ENCODE data around the gene IRF3.
A peak's percentile ranks its signal among the peaks of the same experiment; 100 is the strongest.

IRF3 gene

GRCh38 chr19:49615861-49616260 is 49.8 kb downstream of the IRF3 start:
- Mint-ChIP-seq H3K27me3 (ENCODE audit: low read depth) (no peaks in the 10 kb centered on the region), H3K27ac (no peak overlapping the region), H3K4me3 (no peak overlapping the region), H3K9me3 (no peaks in the 10 kb centered on the region), H3K36me3 (ENCODE audit: low read depth) (peaks cover 50% of the 10 kb centered on the region), H3K4me1 (ENCODE audit: low read depth) (peaks cover 3% of the 10 kb centered on the region)
- DNase-seq (ENCODE audit: low spot score): no peak

- no peaks in the 10 kb centered on the region for H3K27me3 Mint-ChIP-seq (ENCODE audit: low read depth)
- H3K27ac Mint-ChIP-seq: peak overlapping the region; percentile 36
- no peak for DNase-seq (ENCODE audit: low spot score)
- H3K36me3 Mint-ChIP-seq (ENCODE audit: low read depth): peaks cover 49% of the 10 kb centered on the region
- H3K4me1 Mint-ChIP-seq (ENCODE audit: low read depth): peaks cover 3% of the 10 kb centered on the region
- no peak overlapping the region for H3K4me3 Mint-ChIP-seq
- no peaks in the 10 kb centered on the region for H3K9me3 Mint-ChIP-seq
Measured at GRCh38 chr19:49614096-49614833, 51.4 kb downstream of the IRF3 start.

GRCh38 chr19:49613374-49613773 is 52.3 kb downstream of the IRF3 start:
- no peaks in the 10 kb centered on the region for H3K9me3 Mint-ChIP-seq
- no peaks in the 10 kb centered on the region for H3K27me3 Mint-ChIP-seq (ENCODE audit: low read depth)
- H3K36me3 Mint-ChIP-seq (ENCODE audit: low read depth): peaks cover 46% of the 10 kb centered on the region
- DNase-seq (ENCODE audit: low spot score): no peak
- H3K27ac Mint-ChIP-seq: no peak overlapping the region
- H3K4me3 Mint-ChIP-seq: no peak overlapping the region
- peaks cover 3% of the 10 kb centered on the region for H3K4me1 Mint-ChIP-seq (ENCODE audit: low read depth)
